Ovary (tissue), 9 donors: Measurements from ENCODE around the gene DOCK4. TPM values are rescaled to one million over a fixed set of nuclear protein-coding genes. Genes with fewer than 3 reads are reported as not detected.
"Not testable (repeated sequence)": the region's sequence is repeated elsewhere in the genome, so short reads cannot be mapped to it uniquely, and the experiment has no call there.

Source experiments
- DNase-seq, 5 donors: peaks; one replicate each; pipeline ENCODE4 v3.0.0-alpha.2; 2019 to 2020
- H3K27ac ChIP-seq, 2 donors: fragments of 200-600 bp; one replicate each; pipeline versions ENCODE4 v1.5.1 to v1.8.0; 2019 to 2022
- H3K27me3 ChIP-seq: fragments of 200-600 bp; one replicate; pipeline ENCODE4 v1.8.0; 2022
- H3K36me3 ChIP-seq: fragments of 200-600 bp; sonication (generic); one replicate; pipeline ENCODE4 v1.5.1; 2019
- H3K4me1 ChIP-seq: one replicate; pipeline ENCODE4 v1.8.1; 2013; ENCODE audit warnings: mild to moderate bottlenecking, moderate library complexity; ENCODE audit not compliant: insufficient read depth
- H3K4me3 ChIP-seq: fragments of 200-600 bp; sonication (generic); one replicate; pipeline ENCODE4 v1.5.1; 2017
- H3K9me3 ChIP-seq, 2 donors: fragments of 200-600 bp in 1 of 2; sonication (generic) in 1 of 2; one replicate each; pipeline versions ENCODE4 v1.5.1 to v1.8.1; 2013 to 2019; ENCODE audit warnings: mild to moderate bottlenecking in 1 of 2, moderate library complexity in 1 of 2
- CTCF ChIP-seq, 3 donors: fragments of 450-650 bp in 2 of 3; fragments of 200-600 bp in 1 of 3; IDR thresholded peaks; one replicate each; pipeline versions ENCODE4 v1.5.1 to v1.8.0; 2016 to 2022; ENCODE audit warnings: antibody characterized with exemption in 3 of 3, mild to moderate bottlenecking in 1 of 3
- EP300 ChIP-seq: sonication (generic); formaldehyde crosslinking; IDR thresholded peaks from one replicate; pipeline ENCODE4 v1.6.1; 2017; ENCODE audit warnings: antibody characterized with exemption
- POLR2A ChIP-seq: fragments of 450-650 bp; IDR thresholded peaks from one replicate; pipeline ENCODE4 v1.6.1; 2017; ENCODE audit warnings: antibody characterized with exemption, mild to moderate bottlenecking, moderate library complexity
- WGBS, 3 donors: extraction: QIAGEN DNeasy Blood & Tissue Kit in 1 of 3; methylation state at CpG; one replicate each; pipeline versions ENCODE4 v1.1.5 to v1.1.7; 2013 to 2017; 5-methylcytosine and 5-hydroxymethylcytosine counted together
- intact Hi-C, 4 donors: fragments of 100-400 bp; cut with DNase I; formaldehyde crosslinking; loops; one replicate each; pipeline versions ENCODE4 v1.11.0 to v1.15.1; 2022 to 2023
- polyA plus RNA-seq, 2 donors: library from polyadenylated mRNA; stranded (reverse); fragments of 200-250 nt in 1 of 2; fragments of 350-450 nt in 1 of 2; fragmentation: Illumina TruSeq in 1 of 2; extraction: RNeasy Lipid Tissue Mini Kit (QIAGEN cat#74804) in 1 of 2; gene quantifications; one replicate each; pipeline ENCODE4 v1.2.3, GENCODE V29; 2013 to 2014
- total RNA-seq, 7 donors: library from RNA; depleted of rRNA in 2 of 7; stranded (reverse); fragments of >200 nt in 2 of 7; fragmentation: NEBNext Ultra II Directional in 3 of 7; extraction: Animal tissue kit (Norgen Biotek cat#: 25700) in 3 of 7; gene quantifications; one replicate each; pipeline versions ENCODE4 v1.1.0 to v1.2.4, GENCODE V29; 2016 to 2023
- donor health status: DM: no; HTN: no; CAD: no; lungs with moderate emphysema.
- donor health status: DM: no; HTN: no; CAD: no.
- donor health status: Bipolar disorder and iron deficiency.
- donor health status: DM: yes; HTN: yes; CAD: no.
- donor health status: DM: no; HTN: no; CAD: no.
- donor health status: DM: yes; HTN: yes; CAD: no.

The DOCK4 gene
- total and polyA plus RNA-seq, 9 donors = 9.5 to 39.7 (median 27.3) TPM

GRCh38 chr7:111919164-111919563 is 287.0 kb downstream of the DOCK4 start:
- intact Hi-C loops = no loop called here
- no peak for TF ChIP-seq EP300

GRCh38 chr7:111918461-111918860 is 287.7 kb downstream of the DOCK4 start:
- no peak overlapping the region for H3K27ac ChIP-seq
- no peaks in the 10 kb centered on the region for H3K27me3 ChIP-seq
- TF ChIP-seq EP300 (no peak), CTCF (IDR thresholded peaks at IDR 0.05) (no peak), POLR2A (no peak)
- H3K9me3 ChIP-seq = no peaks in the 10 kb centered on the region
- H3K36me3 ChIP-seq = no peaks in the 10 kb centered on the region
- no peaks in the 10 kb centered on the region for H3K4me1 ChIP-seq
- no peak overlapping the region for H3K4me3 ChIP-seq
- WGBS, 3 donors = 79 to 94% (median 91%) methylated on average over 4 of the region's 4 CpGs
- intact Hi-C loops = no loop called here
- no peak for DNase-seq

More at GRCh38 chr7:111919164-111919563, 287.0 kb downstream of the DOCK4 start:
- Histone ChIP-seq H3K4me1 (no peaks in the 10 kb centered on the region), H3K36me3 (no peaks in the 10 kb centered on the region), H3K27ac (no peak overlapping the region), H3K9me3 (no peaks in the 10 kb centered on the region), H3K4me3 (no peak overlapping the region), H3K27me3 (no peaks in the 10 kb centered on the region)
- WGBS, 3 donors = 74 to 94% (median 86%) methylated on average over 2 of the region's 2 CpGs
- DNase-seq = no peak

DNA sequence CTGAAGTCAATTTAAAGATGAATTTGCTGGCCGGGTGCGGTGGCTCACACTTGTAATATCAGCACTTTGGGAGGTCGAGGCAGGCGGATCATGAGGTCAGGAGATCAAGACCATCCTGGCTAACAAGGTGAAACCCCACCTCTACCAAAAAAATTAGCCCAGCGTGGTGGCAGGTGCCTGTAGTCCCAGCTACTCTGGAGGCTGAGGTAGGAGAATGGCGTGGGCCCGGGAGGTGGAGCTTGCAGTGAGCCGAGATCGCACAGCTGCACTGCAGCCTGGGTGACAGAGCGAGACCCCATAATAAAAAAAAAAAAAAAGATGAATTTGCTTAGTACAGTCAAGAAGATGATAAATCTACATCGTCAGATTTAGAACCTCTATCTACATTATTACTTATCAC is 288.8 kb downstream of the DOCK4 start:
- H3K4me1 ChIP-seq, H3K4me3 ChIP-seq, H3K27ac ChIP-seq, H3K9me3 ChIP-seq, H3K27me3 ChIP-seq, H3K36me3 ChIP-seq, DNase-seq, intact Hi-C loops: not testable (repeated sequence)
- WGBS, 3 donors = 97% methylated on average over 11 of the region's 11 CpGs

GRCh38 chr7:111914291-111914690 is 291.9 kb downstream of the DOCK4 start:
- Histone ChIP-seq H3K36me3 (no peaks in the 10 kb centered on the region), H3K27ac (no peak overlapping the region), H3K4me1 (no peaks in the 10 kb centered on the region), H3K27me3 (no peaks in the 10 kb centered on the region), H3K9me3 (no peaks in the 10 kb centered on the region), H3K4me3 (no peak overlapping the region)
- no peak for TF ChIP-seq EP300
- no peak for TF ChIP-seq POLR2A
- TF ChIP-seq CTCF (IDR thresholded peaks at IDR 0.05) = no peak
- intact Hi-C loops = no loop called here
- whole genome bisulfite sequencing, 3 donors = 91 to 96% (median 93%) methylated on average over 3 of the region's 3 CpGs
- no peak for DNase-seq

DNA sequence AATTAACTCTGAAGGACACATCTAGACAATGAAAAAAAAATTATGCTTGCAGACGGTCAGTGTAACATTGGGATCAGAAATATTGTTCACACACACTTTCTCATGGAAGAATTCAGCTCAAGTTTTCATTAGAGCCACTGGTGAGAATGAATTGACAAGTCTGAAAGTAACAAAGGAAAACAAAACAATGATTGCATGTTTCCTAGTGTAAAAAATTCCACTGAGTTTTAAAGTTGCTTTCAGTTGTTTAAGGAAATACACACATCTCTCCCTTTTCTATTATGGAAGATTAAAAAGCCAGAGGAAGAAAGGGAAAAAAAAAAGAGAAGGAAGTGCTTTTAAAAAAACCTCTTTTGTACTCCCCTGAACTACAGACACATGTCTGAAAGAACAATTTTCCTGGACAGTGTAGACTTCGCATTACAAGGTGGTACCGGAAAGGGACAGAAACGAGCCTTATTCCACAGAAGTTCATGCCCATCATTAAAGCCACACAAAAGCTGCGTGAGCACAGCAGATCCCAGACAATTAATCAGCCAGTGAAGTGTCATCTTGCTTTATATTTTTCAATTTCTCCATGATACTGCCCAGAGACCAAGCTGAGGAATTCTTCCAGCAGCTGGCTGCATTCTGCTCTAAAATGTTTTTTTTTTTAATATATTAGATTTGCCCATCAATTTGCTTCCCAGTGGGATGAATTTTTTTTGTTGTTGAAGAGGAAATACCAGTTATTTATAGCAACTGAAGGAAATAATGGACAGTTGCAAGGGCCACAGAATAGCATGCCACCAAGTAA is 294.8 kb downstream of the DOCK4 start:
- Histone ChIP-seq H3K9me3 (no peaks in the 10 kb centered on the region), H3K27me3 (no peaks in the 10 kb centered on the region), H3K4me3 (no peak overlapping the region), H3K4me1 (no peaks in the 10 kb centered on the region), H3K36me3 (no peaks in the 10 kb centered on the region), H3K27ac (no peak overlapping the region)
- no peak for TF ChIP-seq EP300
- no peak for TF ChIP-seq CTCF (IDR thresholded peaks at IDR 0.05)
- no peak for TF ChIP-seq POLR2A
- no peak for DNase-seq
- WGBS, 3 donors = 55 to 73% (median 61%) methylated on average over 5 of the region's 5 CpGs
- intact Hi-C loops = no loop called here
